H1 (cell line): ENCODE data around the gene GCLM.
"Not testable (repeated sequence)": the region's sequence is repeated elsewhere in the genome, so short reads cannot be mapped to it uniquely, and the experiment has no call there.

Experiments used
- EP300 ChIP-seq, 2 experiments: IDR thresholded peaks; 1 replicate in 1 of 2; 2 replicates in 1 of 2; pipeline ENCODE4 v1.6.1; 2011 to 2012; ENCODE audit warnings: low read depth in 2 of 2, low read length in 2 of 2, mild to moderate bottlenecking in 2 of 2, borderline replicate concordance in 1 of 2, inconsistent platforms in 1 of 2, moderate library complexity in 1 of 2
- TF ChIP-seq, protein P1 (sequence below), 3 experiments: IDR thresholded peaks; 1 replicate in 2 of 3; 2 replicates in 1 of 3; pipeline versions ENCODE4 v1.5.1 to v1.6.1; 2011; ENCODE audit warnings: low read length in 3 of 3, mild to moderate bottlenecking in 3 of 3, inconsistent platforms in 2 of 3, low read depth in 1 of 3, moderate library complexity in 1 of 3; ENCODE audit not compliant: insufficient read depth in 1 of 3; ENCODE audit errors: control extremely low read depth in 1 of 3

DNA sequence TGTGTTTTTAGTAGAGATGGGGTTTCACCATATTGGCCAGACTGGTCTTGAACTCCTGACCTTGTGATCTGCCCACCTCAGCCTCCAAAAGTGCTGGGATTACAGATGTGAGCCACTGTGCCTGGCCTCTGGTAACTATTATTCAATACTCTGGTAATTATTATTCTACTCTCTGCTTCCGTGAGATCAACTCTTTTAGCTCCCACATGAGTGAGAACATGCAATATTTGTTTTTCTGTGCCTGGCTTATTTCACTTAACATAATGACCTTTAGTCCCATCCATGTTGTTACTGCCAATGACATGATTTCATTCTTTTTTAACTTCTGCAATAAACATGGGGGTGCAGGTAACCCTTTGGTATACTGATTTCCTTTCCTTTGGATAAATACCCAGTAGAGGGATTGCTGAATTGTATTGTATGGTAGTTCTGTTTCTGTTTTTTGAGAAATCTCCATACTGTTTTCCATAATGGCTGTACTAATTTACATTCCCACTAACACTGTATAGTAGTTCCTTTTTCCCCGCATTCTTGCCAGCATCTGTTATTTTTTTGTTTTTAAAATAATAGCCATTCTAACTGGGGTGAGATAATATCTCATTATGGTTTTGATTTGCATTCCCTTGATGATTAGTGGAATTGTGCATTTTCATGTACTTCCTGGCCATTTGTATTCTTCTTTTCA, 37.9 kb upstream of the GCLM start:
- not testable (repeated sequence) for TF ChIP-seq EP300 (IDR thresholded peaks at IDR 0.05; ENCODE audit: borderline replicate concordance in 1 of 2, low read depth in 2 of 2, low read length in 2 of 2)
- TF ChIP-seq, protein P1, sequence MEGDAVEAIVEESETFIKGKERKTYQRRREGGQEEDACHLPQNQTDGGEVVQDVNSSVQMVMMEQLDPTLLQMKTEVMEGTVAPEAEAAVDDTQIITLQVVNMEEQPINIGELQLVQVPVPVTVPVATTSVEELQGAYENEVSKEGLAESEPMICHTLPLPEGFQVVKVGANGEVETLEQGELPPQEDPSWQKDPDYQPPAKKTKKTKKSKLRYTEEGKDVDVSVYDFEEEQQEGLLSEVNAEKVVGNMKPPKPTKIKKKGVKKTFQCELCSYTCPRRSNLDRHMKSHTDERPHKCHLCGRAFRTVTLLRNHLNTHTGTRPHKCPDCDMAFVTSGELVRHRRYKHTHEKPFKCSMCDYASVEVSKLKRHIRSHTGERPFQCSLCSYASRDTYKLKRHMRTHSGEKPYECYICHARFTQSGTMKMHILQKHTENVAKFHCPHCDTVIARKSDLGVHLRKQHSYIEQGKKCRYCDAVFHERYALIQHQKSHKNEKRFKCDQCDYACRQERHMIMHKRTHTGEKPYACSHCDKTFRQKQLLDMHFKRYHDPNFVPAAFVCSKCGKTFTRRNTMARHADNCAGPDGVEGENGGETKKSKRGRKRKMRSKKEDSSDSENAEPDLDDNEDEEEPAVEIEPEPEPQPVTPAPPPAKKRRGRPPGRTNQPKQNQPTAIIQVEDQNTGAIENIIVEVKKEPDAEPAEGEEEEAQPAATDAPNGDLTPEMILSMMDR (IDR thresholded peaks at IDR 0.05; ENCODE audit: control extremely low read depth in 1 of 3, insufficient read depth in 1 of 3, low read depth in 1 of 3, low read length in 3 of 3), result not testable (repeated sequence)
